ENCODE measurements around the gene KCNMA1. TPM values are rescaled to one million over a fixed set of nuclear protein-coding genes. Genes with fewer than 3 reads are reported as not detected.

Gene KCNMA1
- total RNA-seq, 1 experiment from 2014 or later = 0.70 TPM

DNA sequence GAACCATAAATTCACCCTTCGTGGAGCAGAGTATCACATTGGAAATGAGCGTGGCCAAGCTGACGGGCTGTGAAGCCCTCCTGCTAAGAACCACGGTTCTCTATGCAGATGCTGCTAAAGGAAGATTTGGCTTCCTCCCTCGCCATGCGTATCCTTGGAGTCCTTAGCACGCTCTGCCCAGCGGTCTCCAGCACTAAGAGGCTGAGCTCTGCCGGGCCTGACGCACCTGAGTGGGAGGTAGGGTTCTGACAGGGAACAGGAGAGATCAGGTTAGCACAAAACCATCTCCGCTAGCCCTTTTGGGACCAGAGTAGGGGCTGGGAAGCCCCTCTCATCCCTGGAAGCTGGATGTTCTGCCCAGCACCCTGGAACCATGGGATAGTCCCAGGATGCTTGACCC lies 225.8 kb downstream of the KCNMA1 start:
- H3K9me2 ChIP-seq (ENCODE audit: insufficient read depth) = no peaks in the 10 kb centered on the region
- no peak overlapping the region for H3K4me3 ChIP-seq
- no peaks in the 10 kb centered on the region for H3K9me3 ChIP-seq (ENCODE audit: insufficient read depth, low read depth)
- no TSS peak for BruUV-seq (replicated peaks)
- H3K79me2 ChIP-seq (ENCODE audit: low read depth) = no peaks in the 10 kb centered on the region
- no peaks in the 10 kb centered on the region for H3K27me3 ChIP-seq (ENCODE audit: insufficient read depth, low read depth)
- H4K20me1 ChIP-seq (ENCODE audit: insufficient read depth) = 0 out of 2 replicates have a peak, but pooled peaks cover 4% of the 10 kb centered on the region
- H3K36me3 ChIP-seq (ENCODE audit: low read depth) = no peaks in the 10 kb centered on the region
- no peak for DNase-seq
- no peak overlapping the region for H3K27ac ChIP-seq
- peaks cover 40% of the 10 kb centered on the region; the same call in 1 of the 2 replicates for H3F3A ChIP-seq (ENCODE audit: insufficient read depth, low read depth)
- H3K4me1 ChIP-seq (replicated peaks; ENCODE audit: insufficient read depth) = peaks cover 45% of the 10 kb centered on the region
- no peak overlapping the region for H3K4me2 ChIP-seq
- intact Hi-C loops (cut with micrococcal nuclease; ENCODE audit: unreplicated experiment) = no loop called here
- H2AFZ ChIP-seq = no peak overlapping the region
- ChIA-PET POLR2A (ENCODE audit: unreplicated experiment) (no interaction called here), CTCF (no interaction called here)
- no peak for TF ChIP-seq EZH2 (IDR thresholded peaks at IDR 0.05; ENCODE audit: low read depth)
- TF ChIP-seq CTCF (conservative IDR thresholded peaks at IDR 0.05) = no peak

GRCh38 chr10:77410523-77410922 lies 227.1 kb downstream of the KCNMA1 start:
- no TSS peak for BruUV-seq (replicated peaks)
- Histone ChIP-seq H3K4me1 (replicated peaks; ENCODE audit: insufficient read depth) (peaks cover 43% of the 10 kb centered on the region), H3K36me3 (ENCODE audit: low read depth) (no peaks in the 10 kb centered on the region), H3K27me3 (ENCODE audit: insufficient read depth, low read depth) (no peaks in the 10 kb centered on the region), H3K4me2 (peak overlapping the region; percentile 33), H3K4me3 (no peak overlapping the region), H3K9me3 (ENCODE audit: insufficient read depth, low read depth) (no peaks in the 10 kb centered on the region), H4K20me1 (ENCODE audit: insufficient read depth) (0 out of 2 replicates have a peak, but pooled peaks cover 4% of the 10 kb centered on the region), H3F3A (ENCODE audit: insufficient read depth, low read depth) (peaks cover 27% of the 10 kb centered on the region; the same call in 1 of the 2 replicates), H3K27ac (no peak overlapping the region), H3K79me2 (ENCODE audit: low read depth) (no peaks in the 10 kb centered on the region), H2AFZ (no peak overlapping the region), H3K9me2 (ENCODE audit: insufficient read depth) (no peaks in the 10 kb centered on the region)
- DNase-seq = no peak
- ChIA-PET CTCF (interaction anchor here (0.6 kb wide), 2 partner anchors 178 to 233 kb away, joined by 4 to 6 read pairs; no protein-coding TSS in a partner anchor), POLR2A (ENCODE audit: unreplicated experiment) (no interaction called here)
- TF ChIP-seq CTCF (conservative IDR thresholded peaks at IDR 0.05) = no peak
- TF ChIP-seq EZH2 (IDR thresholded peaks at IDR 0.05; ENCODE audit: low read depth) = no peak
- intact Hi-C loops (cut with micrococcal nuclease; ENCODE audit: unreplicated experiment) = no loop called here

GRCh38 chr10:77409697-77410471 lies 227.7 kb downstream of the KCNMA1 start:
- H3K4me2 ChIP-seq = peak overlapping the region; percentile 33

More at GRCh38 chr10:77409697-77410471, 227.7 kb downstream of the KCNMA1 start:
- H3K79me2 ChIP-seq (ENCODE audit: low read depth) = no peaks in the 10 kb centered on the region
- no peak for TF ChIP-seq EZH2 (IDR thresholded peaks at IDR 0.05; ENCODE audit: low read depth)
- TF ChIP-seq CTCF (conservative IDR thresholded peaks at IDR 0.05) = no peak
- POLR2A ChIA-PET (ENCODE audit: unreplicated experiment) = no interaction called here
- H3K4me3 ChIP-seq = no peak overlapping the region
- H3K27ac ChIP-seq = no peak overlapping the region
- H3F3A ChIP-seq (ENCODE audit: insufficient read depth, low read depth) = peaks cover 21% of the 10 kb centered on the region; the same call in 1 of the 2 replicates
- BruUV-seq (replicated peaks) = no TSS peak
- no peaks in the 10 kb centered on the region for H3K9me2 ChIP-seq (ENCODE audit: insufficient read depth)
- intact Hi-C loops (cut with micrococcal nuclease; ENCODE audit: unreplicated experiment) = loop anchor here (5.0 kb wide), 1 partner anchor 177 kb away; no protein-coding TSS in a partner anchor
- H3K36me3 ChIP-seq (ENCODE audit: low read depth) = no peaks in the 10 kb centered on the region
- peaks cover 38% of the 10 kb centered on the region for H3K4me1 ChIP-seq (replicated peaks; ENCODE audit: insufficient read depth)
- DNase-seq = peak; percentile 86 to 92
- H3K27me3 ChIP-seq (ENCODE audit: insufficient read depth, low read depth) = no peaks in the 10 kb centered on the region
- no peaks in the 10 kb centered on the region for H3K9me3 ChIP-seq (ENCODE audit: insufficient read depth, low read depth)
- CTCF ChIA-PET = no interaction called here
- 0 out of 2 replicates have a peak, but pooled peaks cover 4% of the 10 kb centered on the region for H4K20me1 ChIP-seq (ENCODE audit: insufficient read depth)
- no peak overlapping the region for H2AFZ ChIP-seq

Data from PC-9 (cell line).